ENCODE results near the gene SORCS1.
"Not testable (repeated sequence)": the region's sequence is repeated elsewhere in the genome, so short reads cannot be mapped to it uniquely, and the experiment has no call there.

The SORCS1 gene

GRCh38 chr10:107037192-107038122 is 127.0 kb downstream of the SORCS1 start:
- DNase-seq: no peak

- DNase-seq: no peak
Observed at GRCh38 chr10:107033799-107034422, 130.6 kb downstream of the SORCS1 start.

- DNase-seq: no peak
Observed at GRCh38 chr10:107032700-107033401, 131.7 kb downstream of the SORCS1 start.

GRCh38 chr10:107031931-107032699 is 132.4 kb downstream of the SORCS1 start:
- no peak for DNase-seq

- no peak for DNase-seq
Observed at GRCh38 chr10:107028236-107028635, 136.3 kb downstream of the SORCS1 start.

GRCh38 chr10:107025676-107026075 is 138.8 kb downstream of the SORCS1 start:
- DNase-seq: no peak

GRCh38 chr10:107024033-107024432 is 140.5 kb downstream of the SORCS1 start:
- DNase-seq: not testable (repeated sequence)

- no peak for DNase-seq
Observed at GRCh38 chr10:107022600-107023354, 141.7 kb downstream of the SORCS1 start.

- DNase-seq: no peak
Observed at GRCh38 chr10:107019154-107019553, 145.4 kb downstream of the SORCS1 start.

- no peak for DNase-seq
Observed at GRCh38 chr10:107013258-107014006, 151.1 kb downstream of the SORCS1 start.

- DNase-seq: no peak
Observed at GRCh38 chr10:107011992-107012391, 152.5 kb downstream of the SORCS1 start.

GRCh38 chr10:107011105-107011504 is 153.4 kb downstream of the SORCS1 start:
- DNase-seq: no peak

GRCh38 chr10:107010531-107010930 is 154.0 kb downstream of the SORCS1 start:
- no peak for DNase-seq

- no peak for DNase-seq
Observed at GRCh38 chr10:107004362-107004761, 160.1 kb downstream of the SORCS1 start.

GRCh38 chr10:107002068-107002467 is 162.4 kb downstream of the SORCS1 start:
- no peak for DNase-seq

- no peak for DNase-seq
Observed at GRCh38 chr10:106999118-106999707, 165.3 kb downstream of the SORCS1 start.

- no peak for DNase-seq
Observed at GRCh38 chr10:106997721-106998120, 166.8 kb downstream of the SORCS1 start.

GRCh38 chr10:106996510-106996909 is 168.0 kb downstream of the SORCS1 start:
- DNase-seq: no peak

GRCh38 chr10:106992055-106992454 is 172.5 kb downstream of the SORCS1 start:
- no peak for DNase-seq

- DNase-seq: no peak
Observed at GRCh38 chr10:106991091-106991490, 173.4 kb downstream of the SORCS1 start.

- no peak for DNase-seq
Observed at GRCh38 chr10:106987362-106987761, 177.1 kb downstream of the SORCS1 start.
